ENCODE results near the gene SPATA9. TPM values are rescaled to one million over a fixed set of nuclear protein-coding genes. Genes with fewer than 3 reads are reported as not detected.

The SPATA9 gene
- total RNA-seq, 2 donors from 2014 or later: 0.37 to 0.40 TPM

DNA sequence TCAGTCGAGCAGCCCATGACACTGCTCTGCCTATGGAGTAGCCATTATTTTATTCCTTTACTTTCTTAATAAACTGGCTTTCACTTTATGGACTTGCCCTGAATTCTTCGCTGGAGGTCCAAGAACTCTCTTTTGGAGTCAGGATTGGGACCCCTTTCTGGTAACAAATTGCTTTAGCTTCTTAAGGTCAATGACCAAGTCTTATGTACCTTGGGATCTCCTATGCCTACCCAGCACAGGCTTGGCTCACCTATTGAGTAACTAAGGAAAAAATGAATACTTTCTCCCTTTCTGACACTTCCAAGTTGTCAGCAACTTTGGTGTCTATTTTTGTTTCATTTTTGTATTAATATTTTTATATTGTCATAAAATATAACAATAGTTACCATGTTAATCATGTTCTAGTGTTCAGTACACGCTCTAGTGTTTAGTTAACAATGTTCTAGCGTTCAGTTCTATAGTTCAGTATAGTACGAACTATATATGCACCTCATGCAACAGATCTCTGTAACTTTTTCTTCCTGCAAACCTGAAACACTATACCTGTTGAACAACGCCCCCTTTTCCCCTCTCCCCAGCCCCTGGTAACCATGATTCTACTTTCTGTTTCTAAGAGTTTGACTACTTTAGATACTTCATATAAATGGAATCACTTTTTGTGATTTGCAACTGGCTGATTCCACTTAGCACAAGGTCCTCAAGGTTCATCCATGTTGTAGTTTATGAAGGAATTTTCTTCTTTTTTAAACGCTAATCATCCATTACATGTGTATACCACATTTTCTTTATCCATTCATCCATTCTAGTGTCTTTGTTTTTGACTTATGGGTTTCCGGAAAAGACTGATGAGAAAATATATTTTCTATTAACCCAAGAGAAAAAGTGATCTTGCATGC lies 46.6 kb upstream of the SPATA9 start:
- intact Hi-C loops (cut with DNase I): loop anchor here (10.0 kb wide), 1 partner anchor 65 kb away; no protein-coding TSS in a partner anchor
- Histone ChIP-seq H3K9ac (ENCODE audit: low read depth in 2 of 2, low read length in 2 of 2) (no peak overlapping the region), H3K27ac (no peak overlapping the region), H3K4me3 (no peak overlapping the region), H3K27me3 (no peaks in the 10 kb centered on the region), H3K36me3 (no peaks in the 10 kb centered on the region), H3K9me3 (no peaks in the 10 kb centered on the region), H3K4me1 (peaks cover 6% of the 10 kb centered on the region)
- DNase-seq: no peak
- TF ChIP-seq, protein P1, sequence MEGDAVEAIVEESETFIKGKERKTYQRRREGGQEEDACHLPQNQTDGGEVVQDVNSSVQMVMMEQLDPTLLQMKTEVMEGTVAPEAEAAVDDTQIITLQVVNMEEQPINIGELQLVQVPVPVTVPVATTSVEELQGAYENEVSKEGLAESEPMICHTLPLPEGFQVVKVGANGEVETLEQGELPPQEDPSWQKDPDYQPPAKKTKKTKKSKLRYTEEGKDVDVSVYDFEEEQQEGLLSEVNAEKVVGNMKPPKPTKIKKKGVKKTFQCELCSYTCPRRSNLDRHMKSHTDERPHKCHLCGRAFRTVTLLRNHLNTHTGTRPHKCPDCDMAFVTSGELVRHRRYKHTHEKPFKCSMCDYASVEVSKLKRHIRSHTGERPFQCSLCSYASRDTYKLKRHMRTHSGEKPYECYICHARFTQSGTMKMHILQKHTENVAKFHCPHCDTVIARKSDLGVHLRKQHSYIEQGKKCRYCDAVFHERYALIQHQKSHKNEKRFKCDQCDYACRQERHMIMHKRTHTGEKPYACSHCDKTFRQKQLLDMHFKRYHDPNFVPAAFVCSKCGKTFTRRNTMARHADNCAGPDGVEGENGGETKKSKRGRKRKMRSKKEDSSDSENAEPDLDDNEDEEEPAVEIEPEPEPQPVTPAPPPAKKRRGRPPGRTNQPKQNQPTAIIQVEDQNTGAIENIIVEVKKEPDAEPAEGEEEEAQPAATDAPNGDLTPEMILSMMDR (IDR thresholded peaks at IDR 0.05): no peak

DNA sequence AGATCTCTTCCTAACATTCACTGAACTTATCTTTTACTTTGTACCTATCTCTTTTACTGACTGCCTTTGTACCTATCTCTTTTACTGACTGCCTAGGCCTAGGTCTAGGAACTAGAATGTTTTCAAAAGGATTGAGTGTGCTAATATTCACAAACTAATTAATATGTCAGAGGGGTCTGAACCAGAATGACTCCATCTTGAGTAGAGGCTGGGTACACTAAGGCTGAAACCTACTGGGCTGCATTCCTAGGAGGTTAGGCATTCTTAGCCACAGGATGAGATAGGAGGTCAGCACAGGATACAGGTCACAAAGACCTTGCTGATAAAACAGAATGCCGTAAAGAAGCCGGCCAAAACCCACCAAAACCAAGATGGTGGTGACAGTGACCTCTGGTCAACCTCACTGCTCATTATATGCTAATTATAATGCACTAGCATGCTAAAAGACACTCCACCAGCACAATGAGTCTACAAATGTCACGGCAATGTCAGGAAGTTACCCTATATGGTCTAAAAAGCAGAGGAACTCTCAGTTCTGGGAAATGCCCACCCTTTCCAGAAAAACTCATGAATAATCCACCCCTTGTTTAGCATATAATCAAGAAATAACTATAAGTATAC lies 45.8 kb upstream of the SPATA9 start:
- Histone ChIP-seq H3K36me3 (no peaks in the 10 kb centered on the region), H3K9me3 (no peaks in the 10 kb centered on the region), H3K27me3 (no peaks in the 10 kb centered on the region), H3K4me3 (no peak overlapping the region), H3K9ac (ENCODE audit: low read depth in 2 of 2, low read length in 2 of 2) (no peak overlapping the region), H3K27ac (no peak overlapping the region), H3K4me1 (peaks cover under 1% of the 10 kb centered on the region)
- TF ChIP-seq, protein P1 (IDR thresholded peaks at IDR 0.05): no peak
- intact Hi-C loops (cut with DNase I): no loop called here
- DNase-seq: no peak

DNA sequence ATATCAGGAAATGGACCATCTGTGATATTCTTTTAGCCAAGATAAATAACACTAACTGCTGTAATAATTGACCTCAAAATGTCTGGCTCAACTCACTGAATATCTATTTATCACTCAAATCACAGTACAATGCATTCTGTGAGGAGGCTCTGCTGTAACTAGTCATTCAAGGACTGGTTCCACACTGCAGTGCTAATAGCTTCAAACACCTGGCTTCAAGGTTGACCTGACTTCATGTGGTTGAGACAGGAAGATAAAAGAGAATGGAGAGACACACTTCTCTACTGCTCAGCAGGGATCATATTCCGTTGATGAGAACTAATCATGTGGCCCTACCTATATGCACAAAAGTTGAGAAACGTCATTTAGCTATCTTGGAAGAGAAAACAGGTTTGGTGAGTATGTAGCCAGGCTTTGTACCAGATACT lies 45.0 kb upstream of the SPATA9 start:
- H3K9me3 ChIP-seq: no peaks in the 10 kb centered on the region
- no peaks in the 10 kb centered on the region for H3K27me3 ChIP-seq
- no peak overlapping the region for H3K27ac ChIP-seq
- no peak overlapping the region for H3K4me3 ChIP-seq
- H3K9ac ChIP-seq (ENCODE audit: low read depth in 2 of 2, low read length in 2 of 2): no peak overlapping the region
- no peak for DNase-seq
- no peaks in the 10 kb centered on the region for H3K36me3 ChIP-seq
- intact Hi-C loops (cut with DNase I): no loop called here
- H3K4me1 ChIP-seq: no peaks in the 10 kb centered on the region
- TF ChIP-seq, protein P1 (IDR thresholded peaks at IDR 0.05): no peak

DNA sequence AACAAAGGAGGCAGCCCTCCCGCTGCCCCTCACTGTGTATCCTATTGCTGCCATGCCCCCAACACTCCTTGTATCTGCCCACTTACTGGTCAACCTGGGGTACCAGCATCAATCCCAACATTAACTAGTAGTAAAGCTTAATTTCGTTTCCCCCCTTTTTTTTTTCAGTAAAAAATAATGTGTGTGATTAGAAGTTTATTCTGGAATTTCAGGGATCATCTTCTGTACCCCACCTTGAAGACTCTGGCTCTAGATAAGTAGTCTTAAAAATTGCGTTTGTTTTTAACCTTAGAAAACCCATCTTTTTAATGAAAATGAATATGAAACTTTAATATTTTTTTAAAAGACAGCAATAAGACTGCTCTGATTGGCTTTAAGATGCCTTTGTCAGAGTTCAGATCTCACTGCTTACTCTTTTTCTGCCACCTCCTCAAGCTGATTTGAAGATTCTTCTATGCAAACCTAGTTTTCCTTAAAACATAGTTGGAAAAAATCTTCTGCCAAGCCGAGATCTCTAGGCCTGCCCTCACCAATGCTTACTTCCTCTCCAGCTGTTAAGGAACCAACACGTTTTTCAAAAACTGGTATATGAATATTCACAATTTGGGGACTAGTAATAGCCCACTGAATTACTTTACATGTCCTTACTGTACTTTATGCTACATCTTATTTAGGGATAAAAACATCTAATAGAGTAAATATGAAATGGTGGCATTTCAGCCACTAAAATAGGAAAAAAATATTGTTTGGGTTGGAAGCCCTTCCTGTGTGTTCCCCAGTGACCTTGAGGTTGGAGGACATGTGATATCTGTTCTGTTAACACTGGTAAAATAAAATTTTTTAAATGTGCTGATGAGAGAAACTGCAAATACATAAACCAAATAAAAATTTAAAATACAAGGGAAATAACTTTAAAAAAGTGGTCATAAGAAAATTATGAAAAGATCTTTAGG lies 44.3 kb upstream of the SPATA9 start:
- Histone ChIP-seq H3K27ac (no peak overlapping the region), H3K4me1 (no peaks in the 10 kb centered on the region)
- intact Hi-C loops (cut with DNase I): no loop called here

More for the DNA sequence above, 44.3 kb upstream of the SPATA9 start:
- Histone ChIP-seq H3K36me3 (no peaks in the 10 kb centered on the region), H3K4me3 (no peak overlapping the region), H3K9me3 (no peaks in the 10 kb centered on the region), H3K27me3 (no peaks in the 10 kb centered on the region), H3K9ac (ENCODE audit: low read depth in 2 of 2, low read length in 2 of 2) (no peak overlapping the region)
- TF ChIP-seq, protein P1 (IDR thresholded peaks at IDR 0.05): no peak
- DNase-seq: no peak
